Mucosa of rectum (tissue), 2 donors: ENCODE measurements around the gene PDCD6IP.

Experiments used
- H3K27ac ChIP-seq, 2 donors: one replicate each; pipeline ENCODE4 v1.7.0; 2013; ENCODE audit warnings: inconsistent platforms in 2 of 2, low read depth in 2 of 2, low read length in 2 of 2
- H3K27me3 ChIP-seq, 2 donors: one replicate each; pipeline ENCODE4 v1.7.0; 2013; ENCODE audit warnings: low read length in 2 of 2; ENCODE audit not compliant: control insufficient read depth in 2 of 2, insufficient read depth in 2 of 2
- H3K36me3 ChIP-seq, 2 donors: one replicate each; pipeline ENCODE4 v1.7.0; 2013; ENCODE audit warnings: low read length in 2 of 2; ENCODE audit not compliant: control insufficient read depth in 2 of 2, insufficient read depth in 2 of 2
- H3K4me1 ChIP-seq, 2 donors: one replicate each; pipeline ENCODE4 v1.7.0; 2013; ENCODE audit warnings: low read length in 2 of 2, mild to moderate bottlenecking in 1 of 2; ENCODE audit not compliant: control insufficient read depth in 2 of 2, insufficient read depth in 2 of 2
- H3K4me3 ChIP-seq, 2 donors: one replicate each; pipeline ENCODE4 v1.7.0; 2013; ENCODE audit warnings: low read length in 2 of 2
- H3K9ac ChIP-seq, 2 donors: one replicate each; pipeline ENCODE4 v1.7.0; 2013; ENCODE audit warnings: low read length in 2 of 2, low read depth in 1 of 2, mild to moderate bottlenecking in 1 of 2
- H3K9me3 ChIP-seq, 2 donors: one replicate each; pipeline ENCODE4 v1.7.0; 2013; ENCODE audit warnings: low read length in 2 of 2; ENCODE audit not compliant: control insufficient read depth in 2 of 2
- donor health status: healthy.
- donor health status: Normal muscosa, but diverticular disease.

Gene PDCD6IP

GRCh38 chr3:33885496-33885895 is 87.1 kb downstream of the PDCD6IP start:
- Histone ChIP-seq H3K9me3 (no peaks in the 10 kb centered on the region), H3K4me1 (peaks cover 0 to 3% of the 10 kb centered on the region in 2 donors), H3K27me3 (peaks cover 0 to 4% of the 10 kb centered on the region in 2 donors), H3K36me3 (no peaks in the 10 kb centered on the region), H3K27ac (no peak overlapping the region), H3K9ac (no peak overlapping the region), H3K4me3 (no peak overlapping the region)

GRCh38 chr3:33886015-33886414 is 87.6 kb downstream of the PDCD6IP start:
- H3K36me3 ChIP-seq = no peaks in the 10 kb centered on the region
- H3K9ac ChIP-seq = no peak overlapping the region
- H3K9me3 ChIP-seq = no peaks in the 10 kb centered on the region
- peaks cover 0 to 4% of the 10 kb centered on the region in 2 donors for H3K27me3 ChIP-seq
- peaks cover 0 to 3% of the 10 kb centered on the region in 2 donors for H3K4me1 ChIP-seq
- H3K27ac ChIP-seq = no peak overlapping the region
- H3K4me3 ChIP-seq = no peak overlapping the region

- Histone ChIP-seq H3K4me1 (peaks cover 0 to 3% of the 10 kb centered on the region in 2 donors), H3K9me3 (no peaks in the 10 kb centered on the region), H3K27ac (no peak overlapping the region), H3K36me3 (no peaks in the 10 kb centered on the region), H3K27me3 (peaks cover 0 to 4% of the 10 kb centered on the region in 2 donors), H3K4me3 (no peak overlapping the region), H3K9ac (no peak overlapping the region)
These were observed 89.0 kb downstream of the PDCD6IP start for GRCh38 chr3:33887478-33887877.

GRCh38 chr3:33889394-33890039 is 91.1 kb downstream of the PDCD6IP start:
- H3K27ac ChIP-seq = no peak overlapping the region
- no peaks in the 10 kb centered on the region for H3K4me1 ChIP-seq
- no peak overlapping the region for H3K4me3 ChIP-seq
- H3K36me3 ChIP-seq = no peaks in the 10 kb centered on the region
- no peaks in the 10 kb centered on the region for H3K27me3 ChIP-seq
- no peaks in the 10 kb centered on the region for H3K9me3 ChIP-seq
- no peak overlapping the region for H3K9ac ChIP-seq

GRCh38 chr3:33892655-33893054 is 94.2 kb downstream of the PDCD6IP start:
- Histone ChIP-seq H3K27me3 (no peaks in the 10 kb centered on the region), H3K9me3 (no peaks in the 10 kb centered on the region), H3K27ac (no peak overlapping the region), H3K4me1 (no peaks in the 10 kb centered on the region), H3K4me3 (no peak overlapping the region), H3K36me3 (no peaks in the 10 kb centered on the region), H3K9ac (no peak overlapping the region)

GRCh38 chr3:33895658-33896057 is 97.2 kb downstream of the PDCD6IP start:
- Histone ChIP-seq H3K4me1 (no peaks in the 10 kb centered on the region), H3K27ac (no peak overlapping the region), H3K4me3 (no peak overlapping the region), H3K9ac (no peak overlapping the region), H3K36me3 (no peaks in the 10 kb centered on the region), H3K9me3 (no peaks in the 10 kb centered on the region), H3K27me3 (no peaks in the 10 kb centered on the region)

- Histone ChIP-seq H3K27ac (no peak overlapping the region), H3K4me3 (no peak overlapping the region), H3K36me3 (no peaks in the 10 kb centered on the region), H3K27me3 (no peaks in the 10 kb centered on the region), H3K9me3 (no peaks in the 10 kb centered on the region), H3K9ac (no peak overlapping the region), H3K4me1 (no peaks in the 10 kb centered on the region)
These were observed 98.9 kb downstream of the PDCD6IP start for GRCh38 chr3:33897306-33897705.

GRCh38 chr3:33898901-33899300 is 100.5 kb downstream of the PDCD6IP start:
- no peaks in the 10 kb centered on the region for H3K4me1 ChIP-seq
- H3K36me3 ChIP-seq = no peaks in the 10 kb centered on the region
- H3K27ac ChIP-seq = no peak overlapping the region
- H3K4me3 ChIP-seq = no peak overlapping the region
- no peaks in the 10 kb centered on the region for H3K9me3 ChIP-seq
- no peaks in the 10 kb centered on the region for H3K27me3 ChIP-seq
- no peak overlapping the region for H3K9ac ChIP-seq

- no peak overlapping the region for H3K9ac ChIP-seq
- H3K9me3 ChIP-seq = no peaks in the 10 kb centered on the region
- no peaks in the 10 kb centered on the region for H3K36me3 ChIP-seq
- H3K4me1 ChIP-seq = no peaks in the 10 kb centered on the region
- H3K27me3 ChIP-seq = no peaks in the 10 kb centered on the region
- no peak overlapping the region for H3K27ac ChIP-seq
- H3K4me3 ChIP-seq = no peak overlapping the region
These were observed 102.0 kb downstream of the PDCD6IP start for GRCh38 chr3:33900440-33900808.

- H3K9ac ChIP-seq = no peak overlapping the region
- H3K27ac ChIP-seq = no peak overlapping the region
- no peaks in the 10 kb centered on the region for H3K36me3 ChIP-seq
- no peak overlapping the region for H3K4me3 ChIP-seq
- no peaks in the 10 kb centered on the region for H3K4me1 ChIP-seq
- H3K27me3 ChIP-seq = no peaks in the 10 kb centered on the region
- H3K9me3 ChIP-seq = no peaks in the 10 kb centered on the region
These were observed 102.5 kb downstream of the PDCD6IP start for GRCh38 chr3:33900809-33901505.
